ENCODE results near the gene GRID2IP.
A peak's percentile ranks its signal among the peaks of the same experiment; 100 is the strongest.

Gene GRID2IP

GRCh38 chr7:6520163-6520981 is 30.9 kb downstream of the GRID2IP start:
- no peak for DNase-seq (ENCODE audit: low spot score)

- peak; percentile 93 for DNase-seq (ENCODE audit: low spot score)
Measured at GRCh38 chr7:6516387-6516983, 34.8 kb downstream of the GRID2IP start.

DNA sequence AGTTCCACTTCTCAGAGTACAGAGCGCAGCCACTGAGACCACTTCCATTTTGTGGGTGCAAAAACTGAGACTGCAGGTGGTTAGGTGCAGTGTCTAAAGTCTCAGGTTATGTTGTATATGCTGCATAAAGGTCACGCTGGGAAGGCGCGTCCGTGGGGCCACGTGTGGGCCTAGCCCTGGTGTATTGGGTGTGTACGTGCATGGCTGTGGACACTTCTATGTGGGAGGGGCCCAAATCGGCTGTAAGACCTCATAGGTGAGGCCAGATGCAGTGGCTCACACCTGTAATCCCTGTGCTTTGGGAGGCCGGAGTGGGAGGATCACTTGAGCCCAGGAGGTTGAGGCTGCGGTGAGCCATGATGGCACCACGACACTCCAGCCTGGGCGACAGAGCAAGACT is 37.7 kb downstream of the GRID2IP start:
- DNase-seq (ENCODE audit: low spot score): no peak

DNA sequence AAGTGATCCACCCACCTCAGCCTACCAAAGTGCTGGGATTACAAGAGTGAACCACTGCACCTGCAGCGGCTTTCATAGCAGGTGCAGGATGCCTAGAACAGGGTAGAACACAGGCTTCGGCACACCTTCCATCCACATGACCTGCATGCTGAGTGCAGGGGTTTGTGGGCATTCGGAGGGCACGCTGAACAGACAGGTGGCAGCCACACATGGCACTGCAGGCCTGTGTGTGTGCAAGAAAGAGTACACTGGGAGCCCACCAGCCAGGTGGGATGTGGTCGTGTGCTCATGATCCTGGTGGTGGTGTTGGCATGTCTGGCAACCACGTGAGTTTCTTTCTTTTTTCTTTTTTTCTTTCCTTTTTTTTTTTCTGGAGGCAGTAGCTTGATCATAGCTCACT is 38.4 kb downstream of the GRID2IP start:
- no peak for DNase-seq (ENCODE audit: low spot score)

- no peak for DNase-seq (ENCODE audit: low spot score)
Measured at GRCh38 chr7:6510476-6511133, 40.7 kb downstream of the GRID2IP start.

DNA sequence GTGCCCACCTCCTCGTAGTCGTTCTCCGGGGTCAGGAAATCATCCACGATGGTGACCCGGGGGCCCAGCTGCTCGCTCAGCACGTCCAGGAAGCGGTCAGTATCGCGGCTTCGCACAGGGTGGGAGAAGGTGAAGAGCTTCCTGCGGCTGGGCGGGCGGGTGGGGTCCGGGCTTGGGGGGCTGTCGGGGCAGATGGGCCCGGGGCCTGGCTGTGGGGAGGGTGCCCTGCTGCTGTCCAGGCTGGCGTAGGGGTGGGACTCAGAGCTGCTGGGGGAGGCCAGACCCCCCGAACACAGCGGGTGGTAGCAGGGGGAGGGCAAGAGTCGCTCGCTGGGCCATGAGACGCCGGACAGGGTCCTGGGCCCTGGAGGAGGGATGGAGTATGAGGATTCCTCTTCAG is 42.3 kb downstream of the GRID2IP start:
- DNase-seq (ENCODE audit: low spot score): no peak

DNA sequence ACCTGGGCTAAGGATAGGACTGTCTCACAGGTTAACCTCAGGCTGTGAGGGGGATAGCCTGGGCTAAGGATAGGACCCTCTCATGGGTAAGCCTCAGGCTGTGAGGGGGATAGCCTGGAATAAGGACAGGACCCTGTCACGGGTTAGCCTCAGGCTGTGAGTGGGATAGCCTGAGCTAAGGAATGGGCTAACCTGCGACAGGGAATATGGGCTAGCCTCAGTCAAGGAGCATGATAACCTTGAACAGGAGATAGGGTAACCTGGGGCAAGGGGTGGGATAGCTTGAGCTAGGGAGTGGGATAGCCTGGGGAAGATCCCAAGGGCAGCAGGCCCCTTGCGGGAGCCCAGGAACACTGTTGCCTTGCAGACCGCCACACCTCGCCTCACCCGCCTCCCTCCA is 42.7 kb downstream of the GRID2IP start:
- DNase-seq (ENCODE audit: low spot score): no peak

GRCh38 chr7:6507906-6508305 is 43.4 kb downstream of the GRID2IP start:
- no peak for DNase-seq (ENCODE audit: low spot score)

DNA sequence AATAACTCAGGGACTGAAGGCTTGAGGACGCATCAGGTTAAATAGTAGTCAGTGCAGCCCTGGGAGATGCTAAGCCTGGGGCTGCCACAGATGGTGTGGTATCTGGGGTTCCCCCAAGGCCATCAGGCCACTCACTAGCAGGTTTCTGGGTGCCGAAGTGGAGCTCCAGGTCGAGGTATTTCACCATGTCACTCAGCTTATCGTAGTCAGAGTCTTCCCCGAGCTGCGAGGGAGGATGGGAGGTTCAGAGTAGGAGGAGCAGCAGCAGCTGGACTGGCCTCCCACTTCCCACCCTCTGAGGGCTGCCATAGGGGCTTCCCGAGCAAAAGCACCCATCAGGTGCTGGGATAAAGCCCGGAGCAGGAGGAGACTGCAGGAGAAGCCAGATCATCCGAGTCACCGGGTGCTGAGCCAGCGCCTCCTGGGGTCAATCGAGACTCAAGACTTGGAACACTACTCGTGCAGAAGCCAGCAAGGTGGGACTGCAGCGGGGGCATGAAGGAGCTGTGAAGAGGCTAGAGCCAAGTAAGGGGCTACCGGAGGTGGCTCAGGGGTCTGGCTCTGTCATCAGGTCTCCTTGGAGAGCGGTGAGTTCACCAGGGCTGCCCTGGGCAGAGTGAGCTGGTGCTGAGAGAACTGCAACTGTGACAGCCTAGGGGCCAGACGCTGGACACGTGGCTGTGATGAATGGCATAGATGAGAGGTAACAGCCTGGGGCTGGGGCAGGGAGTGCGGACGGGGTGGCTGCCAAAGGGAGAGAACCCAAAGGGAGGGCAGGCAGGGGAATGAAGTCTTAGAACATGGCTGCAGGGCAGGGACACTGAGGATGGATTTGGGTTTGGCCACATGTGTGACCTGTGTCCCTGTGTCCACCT is 45.3 kb downstream of the GRID2IP start:
- DNase-seq (ENCODE audit: low spot score): no peak

DNA sequence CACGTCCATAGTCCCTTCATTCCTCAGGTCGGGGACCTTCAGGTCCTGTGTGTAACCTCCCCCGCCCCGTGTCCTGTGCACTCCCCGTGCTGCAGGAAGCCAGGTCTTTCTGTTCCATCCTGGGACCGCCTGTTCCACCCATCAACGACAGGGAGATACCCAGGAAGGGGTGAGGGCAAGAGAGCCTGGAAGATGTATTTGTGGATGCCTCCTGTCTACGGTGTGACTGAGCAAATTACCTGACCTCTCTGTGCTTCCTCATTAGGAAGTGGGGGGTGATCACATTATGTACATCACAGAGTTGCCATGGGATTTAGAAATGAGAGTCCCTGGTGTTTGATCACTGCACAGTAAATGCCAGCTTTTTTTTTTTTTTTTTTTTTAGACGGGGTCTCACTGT is 46.3 kb downstream of the GRID2IP start:
- DNase-seq (ENCODE audit: low spot score): no peak

- DNase-seq (ENCODE audit: low spot score): no peak
Measured at GRCh38 chr7:6502886-6503285, 48.4 kb downstream of the GRID2IP start.

- DNase-seq (ENCODE audit: low spot score): no peak
Measured at GRCh38 chr7:6501586-6502564, 49.4 kb downstream of the GRID2IP start.

GRCh38 chr7:6500691-6501090 is 50.6 kb downstream of the GRID2IP start:
- peak; percentile 94 for DNase-seq (ENCODE audit: low spot score)

GRCh38 chr7:6497994-6498393 is 53.3 kb downstream of the GRID2IP start:
- no peak for DNase-seq (ENCODE audit: low spot score)

- DNase-seq (ENCODE audit: low spot score): no peak
Measured at GRCh38 chr7:6497637-6497905, 53.7 kb downstream of the GRID2IP start.

DNA sequence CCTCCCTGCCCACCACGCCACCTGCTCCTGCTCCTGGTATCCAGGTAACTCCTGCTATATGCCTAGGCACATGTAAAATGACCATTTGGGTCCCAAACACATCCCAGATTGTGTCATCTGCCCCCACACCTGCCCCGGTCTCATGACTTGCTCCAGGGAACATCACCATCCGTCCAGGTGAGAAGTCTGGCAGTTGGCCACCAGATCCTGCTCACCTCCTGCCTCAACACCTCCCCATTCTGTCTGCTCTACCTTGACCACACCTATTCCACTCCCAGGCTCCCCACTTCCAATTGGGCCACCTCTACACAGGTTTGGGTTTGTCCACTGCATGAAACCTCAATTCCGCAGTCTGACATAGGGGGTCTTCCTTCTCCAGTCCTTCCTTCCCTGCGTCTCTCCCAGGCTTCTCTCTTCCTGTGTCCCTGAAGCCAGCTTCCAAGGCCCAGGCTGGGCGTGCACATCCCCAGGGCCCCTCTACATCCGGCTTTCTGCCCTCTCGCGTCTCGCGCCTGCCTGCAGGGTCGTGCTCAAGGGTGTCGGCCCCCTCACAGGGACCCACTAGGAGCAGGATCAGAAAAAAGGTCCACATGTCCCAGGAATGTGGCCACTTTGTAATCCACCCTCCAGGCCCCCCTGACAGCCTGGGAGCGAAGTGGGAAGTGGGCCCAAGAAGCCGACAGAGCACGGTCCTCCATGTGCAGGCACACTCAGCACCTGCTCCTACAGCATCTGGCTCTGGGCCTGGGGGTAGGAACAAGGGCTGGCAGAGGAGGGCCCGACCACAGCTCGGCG is 54.2 kb downstream of the GRID2IP start:
- DNase-seq (ENCODE audit: low spot score): no peak

DNA sequence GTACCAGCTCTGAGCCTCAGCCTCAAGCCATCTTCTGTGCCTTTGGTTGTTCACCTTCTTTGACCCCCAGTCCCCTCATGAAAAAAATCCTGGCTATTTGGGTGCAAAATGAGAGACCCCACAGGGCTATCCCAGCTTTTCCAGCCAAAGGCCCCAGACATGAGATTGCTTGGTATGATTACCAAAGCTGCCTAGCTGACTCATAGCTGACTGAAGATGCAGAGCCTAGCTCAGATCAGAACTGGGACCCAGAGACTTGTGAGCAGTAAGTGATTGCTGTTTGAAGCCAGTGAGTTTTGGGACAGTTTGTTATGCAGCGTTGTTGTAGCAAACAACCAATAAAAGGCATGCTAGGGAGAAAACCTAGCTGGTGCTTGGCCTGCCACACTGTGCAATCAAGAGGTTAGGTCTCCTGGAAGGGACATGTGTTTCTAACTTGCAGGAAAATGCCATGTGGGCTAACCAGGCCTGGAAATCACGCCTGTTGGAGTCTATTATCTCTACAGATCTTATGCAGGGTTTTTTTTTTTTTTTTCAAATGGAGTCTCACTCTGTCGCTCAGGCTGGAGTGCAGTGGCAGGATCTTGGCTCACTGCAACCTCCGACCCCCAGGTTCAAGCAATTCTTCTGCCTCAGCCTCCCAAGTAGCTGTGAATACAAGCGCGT is 55.5 kb downstream of the GRID2IP start:
- no peak for DNase-seq (ENCODE audit: low spot score)

DNA sequence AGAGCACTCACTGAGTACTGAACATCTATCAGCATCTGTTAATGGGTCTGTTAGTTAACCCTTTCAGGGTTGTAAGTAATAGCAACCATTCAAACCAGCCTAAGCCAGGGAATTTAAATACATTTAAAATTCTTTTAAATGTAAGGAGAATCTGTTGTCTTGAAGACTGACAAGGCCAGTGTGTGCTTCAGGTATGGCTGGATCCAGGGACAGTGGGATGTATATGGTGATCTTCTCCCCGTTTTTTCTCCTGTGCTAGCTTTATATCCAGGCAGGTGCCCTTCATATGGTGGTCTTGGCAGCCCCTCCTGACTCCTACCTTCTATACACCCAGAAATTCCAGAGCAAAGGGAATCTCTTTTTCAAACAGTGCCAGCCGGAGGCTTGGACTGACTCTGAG is 56.9 kb downstream of the GRID2IP start:
- no peak for DNase-seq (ENCODE audit: low spot score)

DNA sequence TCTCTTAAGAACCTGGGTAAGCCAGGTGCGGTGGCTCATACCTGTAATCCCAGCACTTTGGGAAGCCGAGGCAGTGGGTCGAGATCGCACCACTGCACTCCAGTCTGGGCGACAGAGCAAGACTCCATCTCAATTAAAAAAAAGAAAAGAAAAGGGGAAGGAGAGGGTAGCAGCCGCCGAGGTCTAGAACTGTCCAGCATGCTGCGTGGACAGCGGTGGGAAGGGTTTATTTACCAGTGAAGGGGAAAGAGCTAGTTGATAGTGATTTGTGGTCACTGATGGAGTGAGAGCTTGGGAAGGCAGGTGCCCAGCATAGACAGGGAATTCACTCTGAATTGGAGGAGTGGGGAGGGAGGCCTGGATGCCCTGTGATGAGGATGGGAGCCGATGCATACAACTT is 60.1 kb downstream of the GRID2IP start:
- no peak for DNase-seq (ENCODE audit: low spot score)

DNA sequence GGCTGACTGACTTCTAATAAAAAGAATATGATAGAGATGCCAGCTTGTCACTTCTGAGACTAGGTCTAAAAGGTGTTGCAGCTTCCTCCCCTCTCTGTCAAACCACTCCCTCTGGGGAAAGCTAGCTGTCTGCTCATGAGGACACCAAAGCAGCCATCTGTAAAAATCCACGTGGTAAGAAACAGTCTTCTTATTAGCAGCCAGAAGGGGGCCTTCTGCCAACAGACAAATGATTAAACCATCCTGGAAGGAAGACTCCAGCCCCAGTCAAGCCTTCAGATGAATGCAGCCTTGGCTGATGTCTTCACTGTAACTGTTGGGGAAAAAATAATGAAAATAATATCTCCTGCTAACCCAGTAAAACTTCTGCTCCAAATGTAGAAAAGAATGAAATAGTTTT is 61.6 kb downstream of the GRID2IP start:
- DNase-seq (ENCODE audit: low spot score): no peak
